ENCODE measurements around the gene NAP1L4.

The NAP1L4 gene

DNA sequence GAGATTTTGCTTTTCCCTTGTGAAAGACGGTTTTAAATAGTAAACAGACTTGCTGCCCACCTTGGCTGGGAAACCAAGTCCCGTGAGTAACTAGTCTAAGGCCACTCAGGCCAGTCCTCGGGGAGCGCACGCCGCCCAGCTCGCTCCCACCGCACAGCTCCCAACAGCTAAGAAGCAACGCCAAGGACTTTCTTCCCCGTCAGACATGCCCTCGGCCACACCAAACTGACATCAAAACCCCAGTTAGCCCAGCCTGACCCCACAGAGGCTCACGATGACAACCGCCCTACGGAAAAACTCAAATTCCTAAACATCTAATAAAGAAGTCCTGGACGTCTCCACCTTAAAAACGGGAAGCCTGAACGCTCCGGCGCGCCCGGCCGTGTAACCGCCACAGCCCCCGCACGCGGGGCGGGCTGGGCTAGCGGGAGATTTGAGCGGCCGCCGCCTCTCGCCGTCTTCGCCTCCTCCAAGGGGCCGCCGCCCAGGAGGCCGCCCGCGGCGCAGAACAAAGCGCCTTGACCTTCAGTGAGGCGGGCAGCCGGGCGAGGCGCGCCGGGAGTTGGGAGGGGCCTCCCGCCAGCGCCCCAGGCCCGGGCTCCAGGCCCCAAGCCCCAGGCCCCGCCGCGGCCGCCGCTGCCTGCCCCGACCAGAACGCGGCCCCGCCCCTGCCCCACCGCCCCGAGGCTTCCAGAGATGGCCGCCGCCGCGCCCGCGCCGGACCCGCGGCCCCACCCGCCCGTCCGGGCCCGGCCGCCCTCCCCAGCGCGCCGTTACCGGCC, 486 bp downstream of the NAP1L4 start:
- DNase-seq = no peak

DNA sequence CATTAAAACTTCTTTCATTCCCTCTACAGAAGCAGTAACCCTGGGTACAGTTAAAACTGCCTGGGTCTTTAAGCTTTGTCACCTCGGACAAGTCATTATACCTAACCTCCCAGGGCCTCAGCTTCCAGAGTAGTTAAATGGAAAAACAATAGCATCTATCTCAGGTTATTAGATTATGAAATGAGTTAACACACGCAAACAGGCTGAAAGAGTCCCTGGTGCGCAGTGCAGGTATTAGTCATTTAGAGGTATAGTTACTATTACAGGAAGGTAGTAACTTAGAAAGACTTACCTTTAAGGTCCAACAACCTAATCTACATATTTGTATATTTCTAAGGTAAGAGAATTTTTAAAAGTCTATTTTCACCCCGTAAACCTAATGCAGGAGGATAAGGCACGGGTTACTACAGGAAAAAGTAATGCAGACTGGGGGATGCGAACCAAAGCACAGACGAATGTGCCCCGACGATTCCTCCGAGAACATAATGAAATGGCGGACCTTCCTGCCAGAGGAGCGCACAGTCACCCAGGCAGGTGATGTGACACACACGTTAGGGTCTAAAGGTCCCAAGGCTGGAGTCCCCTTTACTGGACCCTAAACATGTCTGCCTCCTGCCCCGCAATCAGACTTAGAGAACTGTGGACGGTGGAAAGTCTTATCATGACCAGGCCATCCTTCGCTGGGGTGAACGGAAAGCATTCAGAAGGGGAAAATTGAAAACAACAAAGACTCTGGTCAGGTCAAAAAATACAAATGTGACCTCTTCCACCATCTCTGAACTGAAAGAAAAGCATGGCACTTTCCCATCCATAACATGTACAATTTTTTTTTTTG, 1.3 kb downstream of the NAP1L4 start:
- no peak for DNase-seq

DNA sequence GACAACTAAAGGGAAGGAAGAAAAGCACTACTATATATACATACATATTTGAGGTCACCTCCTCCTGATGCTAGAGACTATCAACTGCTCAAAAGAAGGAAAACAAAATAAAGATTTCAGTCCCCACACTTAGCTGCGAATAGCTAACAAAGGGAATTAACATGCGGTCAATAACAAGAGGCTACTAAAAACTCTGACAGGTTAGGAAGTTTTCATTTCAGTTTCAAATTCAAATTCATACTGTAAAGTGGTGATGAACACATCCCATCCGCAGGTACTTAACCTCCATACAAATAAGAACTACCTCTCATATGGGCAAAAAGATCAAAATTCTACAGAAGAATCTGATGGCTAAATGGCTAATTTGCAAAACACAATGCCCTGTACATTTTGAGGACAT, 2.6 kb downstream of the NAP1L4 start:
- no peak for DNase-seq

DNA sequence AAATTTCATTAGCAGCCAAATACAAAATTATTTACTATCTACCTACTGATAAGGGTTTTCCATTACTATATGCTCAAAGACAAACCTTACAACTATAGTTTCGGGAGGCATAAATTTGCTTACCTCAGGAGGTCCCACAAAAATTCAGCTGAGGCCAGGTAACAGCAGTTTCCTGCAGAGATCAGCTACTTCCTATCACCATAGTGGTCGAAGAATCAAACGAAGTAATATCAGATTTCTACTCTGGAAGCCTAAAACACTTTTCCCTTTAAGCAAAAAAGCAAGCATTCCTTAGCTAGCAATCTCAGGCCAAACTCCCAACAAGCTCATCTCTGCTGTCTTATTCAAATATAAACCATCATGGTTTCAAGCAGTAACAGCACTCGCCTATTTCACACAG, 3.1 kb downstream of the NAP1L4 start:
- no peak for DNase-seq

DNA sequence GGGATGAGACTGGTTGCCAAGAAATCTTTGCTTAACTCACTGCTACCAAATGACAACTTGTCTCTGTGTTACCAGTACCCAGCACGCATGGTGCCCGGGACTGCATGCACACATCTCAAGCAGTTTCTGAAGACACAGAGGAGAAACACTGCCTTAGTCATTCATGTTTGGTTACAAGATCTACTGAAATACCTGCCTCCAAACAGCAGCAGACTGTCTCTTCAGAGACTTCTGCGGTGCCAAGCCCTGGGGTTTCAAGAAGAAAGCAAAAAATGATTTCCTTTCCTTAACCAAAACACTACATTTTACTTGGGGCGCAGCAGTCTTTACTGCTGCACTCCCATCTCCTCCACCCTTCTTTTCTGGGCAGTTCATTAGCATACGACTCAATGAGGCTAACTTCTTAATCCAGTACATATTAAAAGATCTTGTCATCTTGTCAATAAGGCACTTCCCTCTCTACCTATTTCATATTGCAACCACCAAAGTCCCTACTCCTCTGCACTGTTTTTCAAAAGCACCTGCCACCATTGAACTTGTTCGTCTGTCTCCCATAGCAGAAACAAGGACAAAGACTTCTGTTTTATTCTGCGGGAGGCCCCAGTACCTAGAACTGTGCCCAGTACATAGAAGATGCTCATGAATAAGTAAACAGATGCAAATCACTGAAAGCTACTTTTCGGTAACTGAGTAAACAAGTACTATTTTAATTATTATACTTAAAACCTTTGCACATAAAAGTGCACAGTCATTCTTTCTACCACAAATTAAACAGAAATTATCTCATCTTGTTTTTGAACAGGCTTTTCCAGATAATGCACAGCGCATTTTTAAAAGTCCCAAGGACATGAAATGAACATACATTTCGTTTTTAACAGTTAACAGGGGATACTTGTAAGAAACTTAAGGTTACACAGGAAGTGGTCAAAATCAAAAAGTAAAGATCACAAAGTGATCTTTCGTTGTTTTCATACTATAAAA, 4.0 kb downstream of the NAP1L4 start:
- no peak for DNase-seq

DNA sequence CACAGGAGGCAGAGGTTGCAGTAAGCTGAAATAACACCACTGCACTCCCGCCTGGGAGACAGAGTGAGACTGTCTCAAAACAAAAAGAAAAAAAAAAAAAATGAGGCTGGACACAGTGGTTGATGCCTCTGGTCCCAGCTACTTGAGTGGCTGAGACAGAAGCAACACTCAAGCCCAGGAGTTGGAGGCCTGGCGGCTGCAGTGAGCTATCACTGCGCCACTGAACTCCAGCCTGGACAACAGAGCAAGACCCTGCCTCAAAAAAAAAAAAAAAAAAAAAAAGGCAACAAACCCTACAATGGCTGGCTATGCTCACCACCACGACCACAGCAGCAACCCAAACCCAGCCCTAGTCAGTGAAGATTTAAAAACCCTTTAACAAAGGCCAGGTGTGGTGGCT, 8.2 kb downstream of the NAP1L4 start:
- DNase-seq = no peak

DNA sequence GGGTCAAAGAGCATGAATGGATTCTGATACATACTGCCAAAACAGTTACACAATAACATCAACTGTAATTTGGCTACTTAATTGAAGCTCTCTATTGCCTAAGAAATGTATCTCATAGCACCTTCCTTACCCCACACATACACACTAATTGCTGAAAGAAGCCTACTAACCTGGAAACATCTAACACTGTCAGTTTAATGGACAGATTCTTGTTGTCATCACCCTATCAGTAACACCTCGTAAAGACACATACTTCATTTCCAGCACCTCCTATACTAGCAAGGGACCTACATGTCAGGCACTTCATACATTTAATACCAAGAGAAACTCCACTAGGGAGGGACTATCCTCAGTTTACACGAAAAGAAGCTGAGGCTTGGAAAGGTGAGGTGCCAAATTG, 9.9 kb downstream of the NAP1L4 start:
- no peak for DNase-seq

DNA sequence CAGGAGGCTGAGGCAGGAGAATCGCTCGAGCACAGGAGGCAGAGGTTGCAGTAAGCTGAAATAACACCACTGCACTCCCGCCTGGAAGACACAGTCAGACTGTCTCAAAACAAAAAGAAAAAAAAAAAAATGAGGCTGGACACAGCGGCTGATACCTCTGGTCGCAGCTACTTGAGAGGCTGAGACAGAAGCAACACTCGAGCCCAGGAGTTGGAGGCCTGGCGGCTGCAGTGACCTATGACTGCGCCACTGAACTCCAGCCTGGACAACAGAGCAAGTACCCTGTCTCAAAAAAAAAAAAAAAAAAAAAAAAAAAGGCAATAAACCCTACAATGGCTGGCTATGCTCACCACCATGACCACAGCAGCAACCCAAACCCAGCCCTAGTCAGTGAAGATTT, 11.0 kb downstream of the NAP1L4 start:
- no peak for DNase-seq

DNA sequence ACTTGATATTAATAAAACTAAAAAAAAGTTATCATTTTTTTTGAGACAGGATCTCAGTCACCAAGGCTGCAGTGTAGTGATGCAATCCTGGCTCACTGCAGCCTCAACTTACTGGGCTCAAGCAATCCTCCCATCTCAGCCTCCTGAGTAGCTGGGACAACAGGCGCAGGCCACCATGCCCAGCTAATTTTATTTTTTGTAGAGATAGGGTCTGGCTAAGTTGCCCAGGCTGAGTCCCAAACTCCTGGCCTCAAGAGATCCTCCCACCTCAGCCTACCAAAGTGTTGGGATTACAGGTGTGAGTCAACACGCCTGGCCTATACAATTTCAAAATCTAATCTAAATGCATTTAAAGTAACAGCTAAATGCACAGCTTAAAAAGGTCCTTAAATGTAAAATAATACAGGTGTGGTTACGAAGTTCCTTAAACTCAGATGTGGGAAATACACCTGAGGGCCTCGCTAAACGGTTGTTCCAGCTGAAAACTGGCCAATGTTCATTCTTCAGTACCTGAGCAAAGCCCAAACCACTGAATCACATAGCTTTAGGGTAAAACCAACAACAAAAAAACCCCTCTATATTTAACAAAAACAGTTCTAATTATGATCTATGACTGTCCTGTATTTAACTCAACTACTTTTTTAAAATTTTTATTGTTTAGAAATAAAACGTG, 11.8 kb downstream of the NAP1L4 start:
- DNase-seq = no peak

DNA sequence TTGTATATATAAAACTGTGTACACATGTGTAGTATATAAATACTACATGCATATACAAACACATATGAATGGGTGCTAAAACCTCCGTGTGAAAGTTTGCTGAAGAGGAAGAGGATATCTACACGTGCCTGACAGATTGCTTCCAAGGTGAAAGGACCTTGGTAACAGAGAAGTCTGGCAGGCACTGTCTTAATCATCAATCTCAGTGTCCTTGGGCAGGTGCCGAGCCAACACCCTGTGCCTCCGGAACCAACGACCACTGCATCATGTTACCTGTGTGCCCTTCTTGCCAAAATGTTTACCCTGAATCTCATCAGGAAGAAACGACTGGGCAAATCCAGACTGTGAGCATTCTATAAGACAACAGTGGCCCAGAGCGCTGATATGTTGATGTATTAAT, 15.0 kb downstream of the NAP1L4 start:
- no peak for DNase-seq

DNA sequence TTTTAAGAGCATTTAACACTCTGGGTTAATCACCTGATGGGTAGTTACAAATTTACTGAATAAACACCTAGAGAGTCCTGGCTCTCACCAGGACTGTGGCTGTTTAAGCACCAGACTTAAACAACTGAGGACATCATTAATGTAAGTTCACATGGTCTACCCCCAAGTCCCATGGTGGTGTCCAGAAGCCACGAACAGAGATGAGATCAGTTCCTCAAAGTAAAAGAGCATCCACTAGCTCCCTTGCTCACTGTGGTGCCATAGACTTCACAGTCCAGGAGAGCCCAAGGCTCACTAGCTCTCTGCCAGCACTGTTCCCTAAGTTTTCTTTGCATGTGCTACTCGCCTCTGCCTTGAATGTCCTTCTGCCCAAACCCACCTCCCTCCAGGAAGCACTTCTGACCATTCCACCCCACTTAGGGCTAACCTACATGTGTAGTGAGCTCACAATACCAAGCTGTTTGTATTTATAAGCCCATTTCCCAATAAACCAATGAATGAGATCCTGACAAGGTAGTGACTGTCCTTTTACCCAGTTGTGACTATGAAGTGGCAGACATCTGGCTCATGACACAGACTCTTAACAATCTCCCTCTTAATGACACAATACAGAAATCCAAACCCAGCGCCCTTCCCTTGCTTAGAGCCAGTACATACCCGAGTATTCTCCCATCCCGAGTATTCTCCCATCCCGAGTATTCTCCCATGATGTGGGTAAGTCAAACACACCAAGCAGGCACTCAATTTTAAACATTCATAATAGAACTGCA, 15.7 kb downstream of the NAP1L4 start:
- DNase-seq = no peak

DNA sequence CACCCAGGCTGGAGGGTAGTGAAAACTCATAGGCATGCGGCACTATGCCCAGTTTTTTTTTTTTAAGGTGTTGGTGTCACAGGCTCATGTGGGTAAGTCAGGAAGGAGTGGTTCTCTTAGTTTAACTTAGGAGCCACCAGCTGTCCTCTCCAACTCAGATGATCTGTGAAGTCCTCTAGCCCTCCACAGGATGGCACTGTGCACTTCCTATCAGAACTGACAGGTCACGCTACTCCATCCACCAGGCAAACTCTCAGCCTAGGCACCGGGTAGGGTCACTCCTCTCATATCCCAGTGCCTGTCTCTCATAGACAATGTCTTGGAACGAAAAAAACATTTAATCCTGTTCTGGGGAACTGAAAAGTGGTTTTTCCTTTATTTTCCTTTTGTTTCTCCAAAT, 16.5 kb downstream of the NAP1L4 start:
- DNase-seq = peak; percentile 11

DNA sequence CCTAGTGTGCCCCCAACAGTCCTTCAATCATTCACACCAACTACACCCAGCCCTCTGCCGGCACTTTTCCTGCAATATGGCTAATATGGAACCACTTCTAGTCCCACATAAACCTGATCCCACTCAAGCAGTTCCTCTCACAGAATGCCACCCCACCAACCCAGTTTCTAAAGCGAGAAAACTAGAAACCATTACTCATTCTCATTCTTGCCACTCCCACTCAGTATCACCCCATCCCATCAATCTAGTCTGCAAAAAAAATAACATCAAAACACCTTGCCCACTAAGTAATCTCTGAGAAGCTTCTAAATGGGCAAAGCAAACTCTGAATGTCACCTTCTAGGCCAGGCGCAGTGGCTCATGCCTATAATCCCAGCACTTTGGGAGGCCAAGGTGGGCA, 17.9 kb downstream of the NAP1L4 start:
- no peak for DNase-seq

DNA sequence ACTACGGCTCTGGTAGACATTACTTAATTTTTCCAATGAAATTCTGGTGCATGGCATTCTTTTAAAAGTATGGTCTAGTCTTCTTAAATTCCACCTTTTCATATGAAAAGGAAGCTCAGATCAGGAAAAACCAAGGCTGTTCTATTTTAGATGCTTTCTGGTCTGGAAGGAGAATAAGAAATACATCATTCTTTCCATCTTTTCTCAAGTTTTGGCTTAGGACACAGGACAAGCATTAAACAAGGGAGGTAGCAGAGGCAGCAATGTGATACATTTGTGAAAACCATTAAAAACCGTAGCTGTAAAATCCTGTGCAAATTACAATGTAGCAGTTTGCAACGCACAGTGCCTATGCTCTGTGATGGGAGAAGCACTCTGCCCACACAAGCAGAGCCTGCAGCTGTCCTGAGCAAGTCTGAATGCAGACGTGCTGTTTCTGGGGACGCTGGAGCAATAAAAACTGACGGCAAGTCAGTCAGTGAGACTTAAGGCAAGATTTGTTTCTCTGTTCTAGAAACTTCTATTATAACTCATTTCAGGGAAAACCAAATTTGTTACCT, 23.7 kb downstream of the NAP1L4 start:
- no peak for DNase-seq

DNA sequence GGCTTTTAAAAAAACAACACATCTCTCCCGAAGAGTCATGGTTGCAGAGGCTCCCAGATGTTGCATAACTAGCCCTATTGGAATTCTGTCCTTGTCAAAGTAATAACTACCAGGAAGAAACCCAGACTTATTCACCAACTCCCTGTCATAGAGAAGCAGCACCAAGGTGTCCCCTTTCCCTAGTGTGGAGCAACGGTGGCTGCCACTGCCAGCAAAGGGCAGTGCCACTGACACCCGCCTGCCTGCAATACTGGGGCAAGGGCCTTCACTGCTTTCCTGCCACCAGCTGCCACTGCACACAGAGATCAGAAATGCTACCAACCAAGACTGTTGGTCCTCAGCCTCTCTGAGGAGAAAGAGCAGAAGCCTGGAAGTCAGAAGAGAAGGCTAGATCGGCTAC, 27.3 kb downstream of the NAP1L4 start:
- DNase-seq = no peak

DNA sequence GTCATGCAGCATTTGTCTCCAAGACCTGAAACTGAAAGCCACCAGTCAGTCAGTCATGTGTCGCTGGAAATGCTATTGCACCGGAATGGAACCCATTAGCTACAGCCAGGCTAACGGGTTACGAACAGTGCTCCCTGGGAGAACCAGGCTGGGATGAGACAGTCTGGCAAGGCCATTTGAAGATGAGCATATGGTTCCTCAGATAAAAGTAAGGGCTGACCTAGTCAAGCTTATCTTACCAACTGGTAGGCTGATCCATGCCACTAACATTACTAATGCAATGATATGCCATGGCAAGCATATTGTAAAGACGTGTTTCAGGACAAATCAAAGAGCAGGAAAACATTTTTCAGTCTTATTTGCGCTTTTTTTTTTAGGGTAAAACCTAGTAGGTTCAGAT, 28.4 kb downstream of the NAP1L4 start:
- no peak for DNase-seq

DNA sequence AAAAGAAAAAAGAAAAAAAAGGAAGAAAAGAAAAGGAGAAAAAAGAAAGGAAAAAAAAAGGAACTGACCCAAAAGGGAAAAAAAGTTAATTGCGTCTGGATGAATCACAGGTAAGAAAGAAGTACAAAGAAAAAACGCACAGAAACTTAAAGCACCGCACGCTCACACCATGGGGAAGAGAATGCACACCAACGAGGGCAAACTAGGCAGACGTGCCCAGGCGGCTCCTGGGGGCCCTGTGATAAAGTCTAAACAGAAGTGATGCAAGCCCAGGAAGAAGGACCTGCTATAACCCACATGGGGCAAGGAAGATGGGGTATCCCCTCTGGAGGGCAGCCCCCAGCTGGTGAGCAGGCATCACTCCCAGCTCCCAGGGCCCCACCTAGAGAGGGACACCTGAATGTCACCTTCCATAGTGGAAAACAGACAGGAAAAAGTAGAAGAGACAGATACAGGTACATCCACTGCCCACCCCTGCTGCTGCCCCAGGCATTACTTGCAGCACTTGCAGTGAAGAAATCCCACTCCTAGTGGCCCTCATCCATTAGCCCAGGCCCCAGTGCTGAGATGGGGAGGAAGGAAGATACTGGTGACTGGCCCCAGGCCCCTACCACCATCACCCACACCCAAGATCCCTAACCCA, 28.9 kb downstream of the NAP1L4 start:
- no peak for DNase-seq

DNA sequence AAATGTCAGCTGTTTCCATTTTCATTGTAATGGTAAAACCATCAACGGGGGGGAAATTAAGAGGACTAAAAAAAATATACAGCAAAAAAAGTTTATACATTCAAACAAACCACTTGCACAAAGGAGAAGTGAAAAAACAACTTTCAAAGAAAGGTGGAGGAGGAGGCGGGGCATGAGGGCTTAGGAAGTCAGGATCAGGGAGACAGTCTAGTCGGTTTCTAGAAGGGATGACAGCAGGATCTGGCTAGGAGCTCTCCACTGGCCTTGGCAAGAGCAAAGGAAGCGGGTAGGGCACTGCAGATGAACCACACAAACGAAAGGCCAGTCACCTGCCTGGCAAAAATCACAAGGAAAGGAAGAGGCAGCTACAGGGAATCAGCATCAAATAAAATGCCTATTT, 31.0 kb downstream of the NAP1L4 start:
- no peak for DNase-seq

DNA sequence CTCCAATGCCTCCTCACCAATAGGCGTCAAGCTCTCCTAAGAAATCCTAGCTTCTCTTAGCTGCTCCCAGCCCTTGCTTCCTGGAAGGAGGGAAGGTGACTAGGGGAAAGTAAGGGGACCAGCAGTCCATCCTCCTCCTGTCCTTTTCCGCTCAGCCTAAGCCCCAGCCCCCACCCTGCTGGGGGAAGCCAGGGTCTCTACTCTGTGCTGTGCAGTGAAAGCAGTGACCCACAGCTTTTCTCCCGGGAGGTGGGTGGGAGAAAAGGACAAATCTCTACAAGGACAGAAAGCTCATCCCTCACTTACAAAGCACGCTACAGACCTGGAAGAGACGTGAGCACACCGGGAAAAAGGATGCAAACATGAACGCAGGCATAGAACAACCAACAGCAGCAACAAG, 32.0 kb downstream of the NAP1L4 start:
- DNase-seq = no peak

DNA sequence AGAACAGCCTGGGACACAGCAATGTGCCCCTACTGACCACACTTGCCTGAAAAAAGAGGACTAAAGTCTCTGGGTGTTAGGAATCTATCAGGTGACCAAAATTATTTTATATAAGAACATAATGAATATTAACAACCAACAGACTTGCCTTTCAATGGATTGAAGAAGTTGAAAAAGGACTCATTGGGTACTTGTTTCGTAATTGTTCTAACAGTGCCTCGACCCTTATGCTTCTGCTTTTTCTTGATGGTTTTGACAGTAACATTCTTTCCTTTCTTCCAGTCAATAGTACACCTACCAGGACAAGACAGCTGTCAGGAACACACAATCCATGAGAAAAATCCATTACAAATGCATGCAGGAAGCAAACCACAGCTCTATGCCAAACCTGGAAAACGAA, 33.9 kb downstream of the NAP1L4 start:
- no peak for DNase-seq

DNA sequence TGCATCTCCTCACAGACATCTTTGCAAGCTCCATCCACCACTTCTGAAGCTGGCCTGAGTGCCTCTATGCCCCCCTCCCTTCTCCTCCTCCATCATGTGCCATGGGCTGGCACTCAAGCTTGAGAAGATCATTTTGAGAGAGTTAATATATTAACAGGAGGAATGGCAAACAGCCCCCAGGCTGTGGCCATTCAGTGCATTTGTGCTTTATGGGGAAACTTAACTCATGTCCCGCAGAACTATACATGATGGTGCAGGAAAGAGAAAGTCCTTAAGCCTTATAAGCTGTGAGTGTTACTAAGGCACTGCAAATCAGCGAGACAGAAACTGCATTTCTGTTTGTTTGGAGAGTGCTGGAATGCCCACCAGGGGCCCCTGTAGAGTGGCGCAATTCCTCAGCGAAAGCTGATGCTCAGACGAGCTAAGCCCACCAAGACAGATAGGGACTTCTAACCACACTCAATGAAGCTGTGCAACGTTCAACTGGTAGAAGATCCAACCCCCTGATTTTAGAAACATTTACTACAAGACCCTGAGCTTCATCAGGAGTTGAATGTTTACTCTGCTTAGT, 36.1 kb downstream of the NAP1L4 start:
- DNase-seq = no peak

All from NCI-H1092 treated with DMSO at 0.1 percent for 48 hours (cell line).